ENCODE measurements around the gene PPP2R5C. TPM values are rescaled to one million over a fixed set of nuclear protein-coding genes. Genes with fewer than 3 reads are reported as not detected.
"Not testable (repeated sequence)": the region's sequence is repeated elsewhere in the genome, so short reads cannot be mapped to it uniquely, and the experiment has no call there.

PPP2R5C gene
- total RNA-seq, 2 experiments from 2014 or later = 232 to 281 TPM

GRCh38 chr14:101727611-101728366 lies 33.7 kb upstream of the PPP2R5C start:
- Mint-ChIP-seq H3K27ac (no peak overlapping the region), H3K4me1 (peaks cover 57% of the 10 kb centered on the region), H3K36me3 (ENCODE audit: low read depth) (no peaks in the 10 kb centered on the region), H3K9me3 (ENCODE audit: low read depth) (peaks cover 3% of the 10 kb centered on the region), H3K4me3 (no peak overlapping the region), H3K27me3 (no peaks in the 10 kb centered on the region)
- ChIA-PET CTCF (interaction anchor here (0.6 kb wide), 1 partner anchor 156 kb away, joined by 3 read pairs; no protein-coding TSS in a partner anchor), POLR2A (interaction anchor here (0.6 kb wide), 1 partner anchor 14 kb away, joined by 3 read pairs; no protein-coding TSS in a partner anchor)
- ATAC-seq (no peak), DNase-seq (no peak)
- intact Hi-C loops (cut with DNase I, micrococcal nuclease) = no loop called here

- Mint-ChIP-seq H3K9me3 (ENCODE audit: low read depth) (peaks cover 3% of the 10 kb centered on the region), H3K4me3 (no peak overlapping the region), H3K36me3 (ENCODE audit: low read depth) (no peaks in the 10 kb centered on the region), H3K4me1 (peaks cover 59% of the 10 kb centered on the region), H3K27me3 (no peaks in the 10 kb centered on the region), H3K27ac (no peak overlapping the region)
- intact Hi-C loops (cut with DNase I, micrococcal nuclease) = no loop called here
- ChIA-PET CTCF (interaction anchor here (1.9 kb wide), 1 partner anchor 21 kb away, joined by 9 read pairs; no protein-coding TSS in a partner anchor), POLR2A (no interaction called here)
- ATAC-seq (no peak), DNase-seq (no peak)
Observed at GRCh38 chr14:101728367-101728742, 33.2 kb upstream of the PPP2R5C start.

GRCh38 chr14:101729382-101729781 lies 32.1 kb upstream of the PPP2R5C start:
- POLR2A ChIA-PET = interaction anchor here (1.5 kb wide), 1 partner anchor 97 kb away, joined by 3 read pairs; no protein-coding TSS in a partner anchor
- Mint-ChIP-seq H3K4me1 (peaks cover 68% of the 10 kb centered on the region), H3K27me3 (no peaks in the 10 kb centered on the region), H3K27ac (peak overlapping the region; percentile 97), H3K4me3 (no peak overlapping the region), H3K9me3 (ENCODE audit: low read depth) (peaks cover 3% of the 10 kb centered on the region), H3K36me3 (ENCODE audit: low read depth) (no peaks in the 10 kb centered on the region)
- ATAC-seq (no peak), DNase-seq (no peak)
- intact Hi-C loops (cut with DNase I, micrococcal nuclease) = no loop called here
- CTCF ChIA-PET = interaction anchor here (0.6 to 1.9 kb wide), 2 partner anchors 22 to 126 kb away, joined by 3 to 9 read pairs; no protein-coding TSS in a partner anchor

- POLR2A ChIA-PET = interaction anchor here (1.0 to 1.8 kb wide), 3 partner anchors 26 to 96 kb away, joined by 3 to 5 read pairs (median 3); no protein-coding TSS in a partner anchor
- DNase-seq; H3K27me3 Mint-ChIP-seq; ATAC-seq; H3K9me3 Mint-ChIP-seq (ENCODE audit: low read depth); intact Hi-C loops (cut with DNase I, micrococcal nuclease); H3K36me3 Mint-ChIP-seq (ENCODE audit: low read depth): not testable (repeated sequence)
- CTCF ChIA-PET = interaction anchor here (1.2 to 2.2 kb wide), 5 partner anchors 8 to 166 kb away, joined by 3 to 9 read pairs (median 5); no protein-coding TSS in a partner anchor
- Mint-ChIP-seq H3K4me1 (peaks cover 70% of the 10 kb centered on the region), H3K27ac (peak overlapping the region; percentile 97), H3K4me3 (peak overlapping the region; percentile 66)
Observed at GRCh38 chr14:101730157-101730556, 31.4 kb upstream of the PPP2R5C start.

GRCh38 chr14:101730626-101731186 lies 30.8 kb upstream of the PPP2R5C start:
- intact Hi-C loops (cut with DNase I, micrococcal nuclease) = loop anchor here (1.0 kb wide), 7 partner anchors 8 to 632 kb away; partner anchors contain the start of genes CINP (in 1 of the 2) and TECPR2 (in 1 of the 2)

GRCh38 chr14:101731187-101732080 lies 30.1 kb upstream of the PPP2R5C start:
- H3K9me3 Mint-ChIP-seq (ENCODE audit: low read depth) = peaks cover 3% of the 10 kb centered on the region
- H3K36me3 Mint-ChIP-seq (ENCODE audit: low read depth) = no peaks in the 10 kb centered on the region
- no peaks in the 10 kb centered on the region for H3K27me3 Mint-ChIP-seq
- peak overlapping the region; percentile 97 for H3K27ac Mint-ChIP-seq
- H3K4me1 Mint-ChIP-seq = peaks cover 64% of the 10 kb centered on the region
- DNase-seq = peak; percentile 94
- CTCF ChIA-PET = interaction anchor here (0.6 to 2.2 kb wide), 8 partner anchors 9 to 1762 kb away, joined by 3 to 9 read pairs (median 3); no protein-coding TSS in a partner anchor
- POLR2A ChIA-PET = interaction anchor here (0.5 to 2.0 kb wide), 8 partner anchors 18 to 149 kb away, joined by 3 to 6 read pairs (median 3); no protein-coding TSS in a partner anchor
- ATAC-seq = peak; percentile 92
- intact Hi-C loops (cut with DNase I, micrococcal nuclease) = loop anchor here (1.0 kb wide), 7 partner anchors 9 to 631 kb away; partner anchors contain the start of genes CINP (in 1 of the 2) and TECPR2 (in 1 of the 2)
- H3K4me3 Mint-ChIP-seq = peak overlapping the region; percentile 66

More at GRCh38 chr14:101730626-101731186, 30.8 kb upstream of the PPP2R5C start:
- H3K27me3 Mint-ChIP-seq = no peaks in the 10 kb centered on the region
- ChIA-PET CTCF (interaction anchor here (0.6 to 2.2 kb wide), 6 partner anchors 9 to 1762 kb away, joined by 3 to 9 read pairs (median 4); no protein-coding TSS in a partner anchor), POLR2A (interaction anchor here (0.5 to 2.0 kb wide), 7 partner anchors 26 to 149 kb away, joined by 3 to 6 read pairs (median 3); no protein-coding TSS in a partner anchor)
- ATAC-seq = no peak
- H3K9me3 Mint-ChIP-seq (ENCODE audit: low read depth) = peaks cover 3% of the 10 kb centered on the region
- H3K36me3 Mint-ChIP-seq (ENCODE audit: low read depth) = no peaks in the 10 kb centered on the region
- H3K27ac Mint-ChIP-seq = peak overlapping the region; percentile 97
- peaks cover 70% of the 10 kb centered on the region for H3K4me1 Mint-ChIP-seq
- no peak for DNase-seq
- H3K4me3 Mint-ChIP-seq = peak overlapping the region; percentile 66

GRCh38 chr14:101732118-101732517 lies 29.4 kb upstream of the PPP2R5C start:
- Mint-ChIP-seq H3K36me3 (ENCODE audit: low read depth) (no peaks in the 10 kb centered on the region), H3K9me3 (ENCODE audit: low read depth) (peaks cover 3% of the 10 kb centered on the region), H3K4me1 (peaks cover 57% of the 10 kb centered on the region), H3K4me3 (peak overlapping the region; percentile 66), H3K27me3 (no peaks in the 10 kb centered on the region), H3K27ac (peak overlapping the region; percentile 97)
- CTCF ChIA-PET = interaction anchor here (0.7 to 2.2 kb wide), 4 partner anchors 9 to 229 kb away, joined by 3 to 9 read pairs (median 4); no protein-coding TSS in a partner anchor
- DNase-seq (no peak), ATAC-seq (no peak)
- POLR2A ChIA-PET = interaction anchor here (0.6 to 2.0 kb wide), 3 partner anchors 17 to 92 kb away, joined by 3 to 6 read pairs (median 5); no protein-coding TSS in a partner anchor
- intact Hi-C loops (cut with DNase I, micrococcal nuclease) = no loop called here

- Mint-ChIP-seq H3K9me3 (ENCODE audit: low read depth) (peaks cover 2% of the 10 kb centered on the region), H3K4me3 (no peak overlapping the region), H3K4me1 (peaks cover 52% of the 10 kb centered on the region), H3K27ac (peak overlapping the region; percentile 61), H3K36me3 (ENCODE audit: low read depth) (no peaks in the 10 kb centered on the region), H3K27me3 (no peaks in the 10 kb centered on the region)
- DNase-seq = no peak
- ChIA-PET CTCF (no interaction called here), POLR2A (no interaction called here)
- intact Hi-C loops (cut with DNase I, micrococcal nuclease) = no loop called here
- ATAC-seq = no peak
Observed at GRCh38 chr14:101733211-101733610, 28.3 kb upstream of the PPP2R5C start.

GRCh38 chr14:101734246-101734847 lies 27.2 kb upstream of the PPP2R5C start:
- intact Hi-C loops (cut with DNase I, micrococcal nuclease) = no loop called here
- peaks cover 49% of the 10 kb centered on the region for H3K4me1 Mint-ChIP-seq
- ChIA-PET POLR2A (no interaction called here), CTCF (interaction anchor here (0.7 kb wide), 3 partner anchors 15 to 86 kb away, joined by 3 read pairs; no protein-coding TSS in a partner anchor)
- H3K9me3 Mint-ChIP-seq (ENCODE audit: low read depth) = peaks cover 2% of the 10 kb centered on the region
- DNase-seq (no peak), ATAC-seq (no peak)
- H3K36me3 Mint-ChIP-seq (ENCODE audit: low read depth) = no peaks in the 10 kb centered on the region
- peak overlapping the region; percentile 7 for H3K27ac Mint-ChIP-seq
- H3K27me3 Mint-ChIP-seq = no peaks in the 10 kb centered on the region
- H3K4me3 Mint-ChIP-seq = no peak overlapping the region

- no peaks in the 10 kb centered on the region for H3K27me3 Mint-ChIP-seq
- H3K27ac Mint-ChIP-seq = no peak overlapping the region
- intact Hi-C loops (cut with DNase I, micrococcal nuclease) = no loop called here
- peaks cover 9% of the 10 kb centered on the region for H3K9me3 Mint-ChIP-seq (ENCODE audit: low read depth)
- DNase-seq = no peak
- ChIA-PET CTCF (interaction anchor here (0.7 to 2.2 kb wide), 3 partner anchors 21 to 57 kb away, joined by 3 to 6 read pairs (median 4); no protein-coding TSS in a partner anchor), POLR2A (interaction anchor here (0.7 kb wide), 1 partner anchor 9 kb away, joined by 3 read pairs; no protein-coding TSS in a partner anchor)
- no peak overlapping the region for H3K4me3 Mint-ChIP-seq
- H3K4me1 Mint-ChIP-seq = peaks cover 41% of the 10 kb centered on the region
- H3K36me3 Mint-ChIP-seq (ENCODE audit: low read depth) = peaks cover 2% of the 10 kb centered on the region
- no peak for ATAC-seq
Observed at GRCh38 chr14:101735453-101735852, 26.1 kb upstream of the PPP2R5C start.

Measured in activated CD4-positive, alpha-beta T cell treated with anti-CD3 and anti-CD28 coated beads for 36 hours (primary cell).